ENCODE data around the gene PLAGL1.

PLAGL1 gene

DNA sequence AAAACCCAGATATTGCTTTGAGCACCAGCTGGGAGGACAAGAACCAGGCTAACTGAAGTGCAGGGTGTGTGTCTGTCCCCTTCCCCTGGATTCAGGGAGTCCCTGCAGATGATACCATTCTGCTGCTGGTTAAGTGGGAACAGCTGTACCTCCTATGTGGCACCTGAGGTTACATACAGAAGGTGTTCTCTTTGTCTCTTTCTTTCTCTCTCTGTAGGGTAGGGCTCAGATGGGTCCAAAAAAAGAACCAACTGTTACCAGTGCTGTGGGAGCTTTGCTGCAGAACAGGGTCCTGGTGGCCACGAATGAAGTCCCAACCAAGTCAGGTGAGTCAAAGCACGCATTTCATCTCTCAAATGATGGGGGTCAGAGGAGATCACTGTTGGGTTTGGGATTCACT lies 105.2 kb downstream of the PLAGL1 start:
- H3K36me3 ChIP-seq, result no peaks in the 10 kb centered on the region
- no peaks in the 10 kb centered on the region for H3K9me3 ChIP-seq
- H3K4me3 ChIP-seq (ENCODE audit: low read depth in 1 of 2, low read length in 1 of 2), result no peak overlapping the region
- no peaks in the 10 kb centered on the region for H3K4me1 ChIP-seq (ENCODE audit: control insufficient read depth in 1 of 2, insufficient read depth in 1 of 2, low read depth in 1 of 2, low read length in 1 of 2)
- TF ChIP-seq, protein P1, sequence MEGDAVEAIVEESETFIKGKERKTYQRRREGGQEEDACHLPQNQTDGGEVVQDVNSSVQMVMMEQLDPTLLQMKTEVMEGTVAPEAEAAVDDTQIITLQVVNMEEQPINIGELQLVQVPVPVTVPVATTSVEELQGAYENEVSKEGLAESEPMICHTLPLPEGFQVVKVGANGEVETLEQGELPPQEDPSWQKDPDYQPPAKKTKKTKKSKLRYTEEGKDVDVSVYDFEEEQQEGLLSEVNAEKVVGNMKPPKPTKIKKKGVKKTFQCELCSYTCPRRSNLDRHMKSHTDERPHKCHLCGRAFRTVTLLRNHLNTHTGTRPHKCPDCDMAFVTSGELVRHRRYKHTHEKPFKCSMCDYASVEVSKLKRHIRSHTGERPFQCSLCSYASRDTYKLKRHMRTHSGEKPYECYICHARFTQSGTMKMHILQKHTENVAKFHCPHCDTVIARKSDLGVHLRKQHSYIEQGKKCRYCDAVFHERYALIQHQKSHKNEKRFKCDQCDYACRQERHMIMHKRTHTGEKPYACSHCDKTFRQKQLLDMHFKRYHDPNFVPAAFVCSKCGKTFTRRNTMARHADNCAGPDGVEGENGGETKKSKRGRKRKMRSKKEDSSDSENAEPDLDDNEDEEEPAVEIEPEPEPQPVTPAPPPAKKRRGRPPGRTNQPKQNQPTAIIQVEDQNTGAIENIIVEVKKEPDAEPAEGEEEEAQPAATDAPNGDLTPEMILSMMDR (IDR thresholded peaks at IDR 0.05), result no peak
- H3K27me3 ChIP-seq, result no peaks in the 10 kb centered on the region
- no peak overlapping the region for H3K27ac ChIP-seq

DNA sequence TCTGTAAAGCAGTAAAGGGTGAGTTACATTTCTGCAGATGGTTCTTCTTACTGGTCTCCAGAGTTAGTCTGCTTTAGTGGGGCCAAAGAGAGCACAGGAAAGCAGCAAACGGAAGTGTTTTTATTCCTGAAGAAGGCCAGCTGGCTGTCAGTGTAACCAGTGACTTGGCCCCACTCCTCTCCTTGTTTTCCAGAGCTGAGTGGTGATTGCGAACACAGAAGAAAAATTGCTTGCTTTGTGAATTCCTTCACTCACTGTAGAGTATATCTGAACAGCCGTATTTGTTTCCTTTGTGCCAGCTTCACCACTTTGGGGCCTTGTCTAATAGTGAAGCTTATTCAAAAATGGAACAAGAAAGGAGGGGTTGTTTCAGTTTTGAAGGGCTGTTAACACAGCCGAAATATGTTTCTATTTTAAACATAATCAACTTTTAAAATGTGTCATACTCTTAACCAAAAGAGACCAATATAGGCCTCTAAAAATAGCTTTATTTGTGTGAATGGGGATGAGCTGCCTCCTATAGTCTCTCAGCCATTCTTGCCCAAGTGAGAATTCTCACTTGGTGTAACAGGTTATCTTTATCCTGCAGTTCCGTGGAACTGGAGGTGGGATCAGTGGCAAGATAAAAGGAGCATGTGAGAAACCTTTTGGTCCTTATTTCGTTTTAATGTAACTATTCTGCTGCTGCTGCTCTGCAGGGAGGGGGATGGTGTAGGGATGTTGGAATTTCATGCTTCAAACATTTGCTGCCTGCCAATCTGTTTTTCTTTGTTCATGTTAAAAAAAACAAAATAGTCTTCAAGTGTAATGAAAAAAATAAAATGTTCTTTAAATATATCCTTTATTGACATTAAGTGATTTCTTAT lies 105.9 kb downstream of the PLAGL1 start:
- Histone ChIP-seq H3K27me3 (no peaks in the 10 kb centered on the region), H3K4me1 (ENCODE audit: control insufficient read depth in 1 of 2, insufficient read depth in 1 of 2, low read depth in 1 of 2, low read length in 1 of 2) (no peaks in the 10 kb centered on the region), H3K36me3 (no peaks in the 10 kb centered on the region), H3K9me3 (no peaks in the 10 kb centered on the region), H3K4me3 (ENCODE audit: low read depth in 1 of 2, low read length in 1 of 2) (no peak overlapping the region), H3K27ac (no peak overlapping the region)
- TF ChIP-seq, protein P1 (IDR thresholded peaks at IDR 0.05), result no peak

DNA sequence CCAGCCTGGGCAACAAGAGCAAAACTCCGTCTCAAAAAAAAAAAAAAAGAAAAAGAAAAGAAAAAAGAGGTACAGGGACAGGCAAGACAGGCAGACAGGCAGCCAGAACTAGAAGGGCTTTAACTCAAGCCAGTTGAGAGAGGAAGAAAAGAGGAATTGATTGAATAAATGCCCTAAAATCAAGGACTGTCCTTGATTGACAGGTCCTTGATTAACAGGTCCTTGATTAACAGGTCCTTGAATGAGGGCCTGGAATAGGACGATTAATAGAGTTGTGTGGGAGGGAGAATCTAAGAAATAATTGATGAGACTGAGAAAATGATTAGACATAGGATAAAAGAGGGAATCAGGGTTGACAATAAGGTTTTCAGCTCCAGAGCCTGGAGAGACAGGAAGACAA lies 107.7 kb downstream of the PLAGL1 start:
- Histone ChIP-seq H3K9me3 (no peaks in the 10 kb centered on the region), H3K4me1 (ENCODE audit: control insufficient read depth in 1 of 2, insufficient read depth in 1 of 2, low read depth in 1 of 2, low read length in 1 of 2) (peaks cover 0 to 8% of the 10 kb centered on the region in 2 experiments), H3K36me3 (no peaks in the 10 kb centered on the region)

DNA sequence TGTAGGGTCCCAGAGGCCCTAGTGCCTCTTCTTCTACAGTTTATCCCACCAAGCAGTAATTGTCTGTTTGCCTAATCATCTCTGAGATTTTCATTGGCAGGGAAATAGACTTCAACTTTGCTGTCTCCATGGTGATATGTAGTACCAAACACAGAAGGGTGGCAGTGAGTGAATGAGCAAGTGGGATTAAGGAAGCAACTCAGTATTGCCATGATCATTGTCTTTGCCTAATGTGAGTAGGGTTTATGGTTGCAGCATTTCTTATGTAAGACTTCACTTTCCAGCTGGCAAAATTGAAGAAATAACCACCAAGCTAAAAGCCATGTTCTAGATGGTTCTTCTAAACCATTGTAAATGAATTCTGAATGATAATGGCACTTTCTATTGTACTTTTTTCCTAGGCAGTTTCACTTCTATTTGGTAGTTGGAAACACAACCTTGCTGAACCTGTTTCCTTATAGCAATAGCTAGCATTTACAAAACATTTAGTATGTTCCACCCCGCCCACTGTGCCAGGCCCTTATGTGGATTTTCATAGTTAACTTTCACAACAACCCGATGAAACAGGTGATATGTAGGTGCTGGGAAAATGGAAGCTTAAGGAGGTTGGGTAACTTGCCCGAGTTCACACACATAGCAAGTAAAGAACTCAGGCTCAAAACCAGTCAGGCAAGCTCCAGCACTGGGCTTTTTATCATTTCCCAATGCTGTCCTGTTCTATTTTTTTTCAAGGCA lies 111.8 kb downstream of the PLAGL1 start:
- no peaks in the 10 kb centered on the region for H3K9me3 ChIP-seq
- H3K4me3 ChIP-seq (ENCODE audit: low read depth in 1 of 2, low read length in 1 of 2), result no peak overlapping the region
- H3K36me3 ChIP-seq, result no peaks in the 10 kb centered on the region
- H3K27me3 ChIP-seq, result no peaks in the 10 kb centered on the region
- TF ChIP-seq, protein P1 (IDR thresholded peaks at IDR 0.05), result no peak
- peaks cover 0 to 8% of the 10 kb centered on the region in 2 experiments for H3K4me1 ChIP-seq (ENCODE audit: control insufficient read depth in 1 of 2, insufficient read depth in 1 of 2, low read depth in 1 of 2, low read length in 1 of 2)
- H3K27ac ChIP-seq, result no peak overlapping the region

More for the DNA sequence above, 107.7 kb downstream of the PLAGL1 start:
- no peaks in the 10 kb centered on the region for H3K27me3 ChIP-seq
- no peak overlapping the region for H3K4me3 ChIP-seq (ENCODE audit: low read depth in 1 of 2, low read length in 1 of 2)
- TF ChIP-seq, protein P1 (IDR thresholded peaks at IDR 0.05), result no peak
- H3K27ac ChIP-seq, result no peak overlapping the region

DNA sequence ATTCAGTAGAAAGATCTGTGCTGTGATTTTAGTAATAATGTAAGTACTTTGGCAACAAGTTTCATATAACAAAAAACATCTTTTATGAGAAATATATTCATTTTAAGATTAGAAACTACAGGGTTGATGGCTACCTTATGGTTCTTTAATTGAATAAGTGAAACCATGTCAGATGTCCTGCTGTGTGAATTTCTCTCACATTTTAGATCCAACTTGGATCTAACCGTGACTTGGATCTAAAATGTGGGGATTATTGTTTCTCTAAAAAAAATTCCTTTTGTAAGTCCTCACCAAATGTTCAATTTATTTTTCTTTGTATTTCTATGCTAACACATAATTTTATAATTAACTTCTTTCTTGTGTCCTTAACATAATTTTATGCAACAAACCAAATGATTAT lies 113.4 kb downstream of the PLAGL1 start:
- no peaks in the 10 kb centered on the region for H3K9me3 ChIP-seq
- no peak overlapping the region for H3K4me3 ChIP-seq (ENCODE audit: low read depth in 1 of 2, low read length in 1 of 2)
- TF ChIP-seq, protein P1 (IDR thresholded peaks at IDR 0.05), result no peak
- no peaks in the 10 kb centered on the region for H3K27me3 ChIP-seq
- peaks cover 0 to 8% of the 10 kb centered on the region in 2 experiments for H3K4me1 ChIP-seq (ENCODE audit: control insufficient read depth in 1 of 2, insufficient read depth in 1 of 2, low read depth in 1 of 2, low read length in 1 of 2)
- no peak overlapping the region for H3K27ac ChIP-seq
- H3K36me3 ChIP-seq, result no peaks in the 10 kb centered on the region
